HG02973 (cell line): ENCODE data around the gene DAGLA.
"Not testable (repeated sequence)": the region's sequence is repeated elsewhere in the genome, so short reads cannot be mapped to it uniquely, and the experiment has no call there.

ENCODE experiments used
- ATAC-seq: cut with Tn5 transposase; IDR thresholded peaks from one replicate; pipeline ENCODE4 v1.9.1; 2021; ENCODE audit warnings: moderate library complexity; ENCODE audit not compliant: unreplicated experiment

DAGLA gene

GRCh38 chr11:61679893-61680621 is at the start of gene DAGLA:
TSS of gene DAGLA (plus strand) at chr11:61680391. CDS start at chr11:61720156, 39,765 bp downstream.
- no peak for ATAC-seq

DNA sequence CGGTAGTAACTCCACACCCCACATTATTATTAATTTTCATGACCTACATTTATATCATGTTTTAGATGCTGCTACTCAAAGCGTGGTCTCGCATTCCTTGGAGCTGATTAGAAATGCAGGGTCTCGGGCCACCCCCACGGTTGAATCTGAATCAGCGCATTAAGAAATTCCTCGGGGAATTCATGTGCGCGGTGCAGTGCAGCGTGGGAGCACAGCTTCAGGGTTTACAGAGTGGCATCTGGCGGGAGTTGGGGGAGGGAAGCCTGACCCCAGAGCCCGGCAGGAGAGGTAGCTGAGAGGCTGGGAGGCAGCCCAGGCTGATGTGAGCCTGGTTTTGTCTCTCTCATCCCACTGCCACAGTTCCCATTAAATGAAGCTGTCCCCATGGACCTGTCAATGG is 48.1 kb upstream of the DAGLA start:
- ATAC-seq: no peak

DNA sequence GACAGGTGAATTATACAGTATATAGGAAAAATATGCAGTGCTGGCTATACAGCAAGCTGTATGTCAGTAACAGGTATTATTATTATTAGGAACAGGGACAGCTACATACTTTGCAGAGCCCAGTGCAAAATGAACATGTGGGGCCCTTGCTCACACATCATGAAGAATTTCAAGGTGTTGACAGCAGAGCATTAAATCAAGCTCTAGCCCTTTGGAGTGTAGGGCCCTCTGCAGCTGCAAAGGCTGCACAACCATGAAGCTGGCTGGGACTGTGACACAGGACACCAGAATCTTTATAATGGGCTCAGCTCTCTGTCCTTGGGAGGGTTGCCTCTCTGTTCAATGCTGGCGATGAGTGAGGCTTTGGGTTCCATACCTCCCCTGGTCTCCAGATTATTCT is 44.9 kb upstream of the DAGLA start:
- no peak for ATAC-seq

GRCh38 chr11:61635787-61636186 is 44.4 kb upstream of the DAGLA start:
- ATAC-seq: no peak

DNA sequence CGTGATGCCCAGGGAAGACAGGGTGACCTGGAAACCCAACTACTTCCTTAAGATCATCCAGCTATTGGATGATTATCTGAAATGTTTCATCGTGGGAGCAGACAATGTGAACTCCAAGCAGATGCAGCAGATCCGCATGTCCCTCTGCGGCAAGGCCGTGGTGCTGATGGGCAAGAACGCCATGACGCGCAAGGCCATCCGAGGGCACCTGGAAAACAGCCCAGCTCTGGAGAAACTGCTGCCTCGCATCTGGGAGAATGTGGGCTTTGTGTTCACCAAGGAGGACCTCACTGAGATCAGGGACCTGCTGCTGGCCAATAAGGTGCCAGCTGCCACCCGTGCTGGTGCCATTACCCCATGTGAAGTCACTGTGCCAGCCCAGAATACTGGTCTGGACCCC is 43.5 kb upstream of the DAGLA start:
- no peak for ATAC-seq

GRCh38 chr11:61637277-61637676 is 42.9 kb upstream of the DAGLA start:
- ATAC-seq: no peak

DNA sequence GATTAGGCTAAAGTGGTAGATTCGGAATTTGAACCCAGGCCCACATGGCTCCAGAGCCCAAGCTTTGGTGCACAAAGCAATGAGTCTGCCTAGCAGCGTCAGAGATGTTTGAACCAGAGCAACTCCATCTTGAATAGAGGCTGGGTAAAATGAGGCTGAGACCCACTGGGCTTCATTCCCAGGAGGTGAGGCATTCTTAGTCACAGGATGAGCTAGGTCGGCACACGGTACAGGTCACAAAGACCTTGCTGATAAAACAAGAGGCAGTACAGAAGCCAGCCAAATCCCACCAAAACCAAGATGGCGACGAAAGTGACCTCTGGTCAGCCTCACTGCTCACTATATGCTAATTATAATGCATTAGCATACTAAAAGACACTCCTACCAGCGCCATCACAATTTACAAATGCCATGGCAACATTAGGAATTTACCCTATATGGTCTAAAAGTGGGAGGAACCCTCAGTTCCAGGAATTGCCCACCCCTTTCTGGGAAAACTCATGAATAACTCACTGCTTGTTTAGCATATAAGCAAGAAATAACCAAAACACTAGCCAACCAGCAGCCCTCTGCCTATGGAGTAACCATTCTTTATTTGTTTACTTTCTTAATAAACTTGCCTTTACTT is 40.3 kb upstream of the DAGLA start:
- no peak for ATAC-seq

DNA sequence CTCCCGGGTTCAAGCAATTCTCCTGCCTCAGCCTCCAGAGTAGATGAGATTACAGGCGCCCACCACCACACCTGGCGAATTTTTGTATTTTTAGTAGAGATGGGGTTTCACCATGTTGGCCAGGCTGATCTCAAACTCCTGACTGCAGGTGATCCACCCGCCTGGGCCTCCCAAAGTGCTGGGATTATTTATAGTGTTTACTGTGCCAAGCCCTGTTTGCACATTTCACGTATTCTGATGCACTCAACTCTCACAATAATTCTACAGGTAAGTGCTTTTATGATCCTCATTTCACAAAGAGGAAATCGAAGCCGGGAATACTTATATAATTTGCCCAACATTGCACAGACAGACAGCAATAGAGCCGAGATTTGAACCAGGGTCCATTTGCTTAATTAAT is 38.0 kb upstream of the DAGLA start:
- ATAC-seq: no peak

GRCh38 chr11:61645179-61645868 is 34.9 kb upstream of the DAGLA start:
- ATAC-seq: no peak

DNA sequence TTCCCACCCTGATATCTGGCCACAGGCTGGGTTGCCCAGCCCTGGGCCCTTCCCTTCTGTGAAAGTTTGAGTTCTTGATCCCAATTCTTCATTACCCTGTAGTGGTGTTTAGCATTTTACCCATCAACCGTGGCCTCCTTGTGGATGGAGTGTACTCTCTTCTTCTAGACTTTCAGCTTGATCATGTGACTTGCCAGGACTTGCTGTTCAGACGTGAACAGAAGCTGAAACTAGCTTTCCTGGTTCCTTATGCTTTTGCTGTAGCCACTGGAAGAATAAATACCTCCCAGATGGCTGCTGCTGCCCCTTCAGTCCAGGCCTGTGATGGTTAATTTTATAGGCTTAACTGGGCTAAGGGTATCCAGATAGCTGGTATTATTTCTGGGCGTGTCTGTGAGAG is 32.7 kb upstream of the DAGLA start:
- ATAC-seq: no peak

DNA sequence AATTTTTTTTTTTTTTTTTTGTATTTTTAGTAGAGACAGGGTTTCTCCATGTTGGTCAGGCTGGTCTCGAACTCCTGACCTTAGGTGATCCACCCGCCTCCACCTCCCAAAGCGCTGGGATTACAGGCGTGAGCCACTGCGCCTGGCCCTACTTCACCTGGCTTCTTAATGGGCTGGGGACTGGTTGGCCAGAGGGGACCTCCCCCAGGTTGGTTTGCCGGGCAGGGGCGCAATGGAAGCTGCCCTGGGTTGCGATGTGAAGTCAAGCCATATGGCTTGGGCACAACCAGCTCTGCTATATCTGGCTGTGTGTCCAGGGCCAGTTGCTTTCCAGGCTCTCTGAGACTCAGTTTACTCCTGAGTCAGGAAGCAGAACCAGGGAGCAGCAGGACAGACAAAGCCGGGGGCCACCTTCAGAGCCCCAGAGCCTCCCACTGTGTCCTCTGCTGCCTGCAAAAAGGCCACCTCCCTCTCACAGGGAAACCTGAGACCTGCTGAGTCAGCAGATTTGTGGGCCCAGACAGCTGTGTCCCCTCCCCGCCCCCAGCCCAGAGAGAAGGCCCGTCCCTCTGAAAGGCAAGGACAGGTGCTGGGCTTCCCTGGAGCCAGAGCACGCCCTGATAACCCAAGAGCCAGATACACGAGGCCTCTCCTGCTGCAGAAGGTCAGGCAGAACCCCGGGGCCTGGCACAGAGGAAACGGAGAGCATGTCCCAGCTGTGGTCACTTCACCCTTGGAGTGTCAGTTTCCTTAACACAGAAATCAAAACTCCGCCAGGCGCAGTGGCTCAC is 29.2 kb upstream of the DAGLA start:
- ATAC-seq: no peak

GRCh38 chr11:61652135-61652534 is 28.1 kb upstream of the DAGLA start:
- ATAC-seq: no peak

- ATAC-seq: no peak
Observed at GRCh38 chr11:61654397-61654829, 25.8 kb upstream of the DAGLA start.

DNA sequence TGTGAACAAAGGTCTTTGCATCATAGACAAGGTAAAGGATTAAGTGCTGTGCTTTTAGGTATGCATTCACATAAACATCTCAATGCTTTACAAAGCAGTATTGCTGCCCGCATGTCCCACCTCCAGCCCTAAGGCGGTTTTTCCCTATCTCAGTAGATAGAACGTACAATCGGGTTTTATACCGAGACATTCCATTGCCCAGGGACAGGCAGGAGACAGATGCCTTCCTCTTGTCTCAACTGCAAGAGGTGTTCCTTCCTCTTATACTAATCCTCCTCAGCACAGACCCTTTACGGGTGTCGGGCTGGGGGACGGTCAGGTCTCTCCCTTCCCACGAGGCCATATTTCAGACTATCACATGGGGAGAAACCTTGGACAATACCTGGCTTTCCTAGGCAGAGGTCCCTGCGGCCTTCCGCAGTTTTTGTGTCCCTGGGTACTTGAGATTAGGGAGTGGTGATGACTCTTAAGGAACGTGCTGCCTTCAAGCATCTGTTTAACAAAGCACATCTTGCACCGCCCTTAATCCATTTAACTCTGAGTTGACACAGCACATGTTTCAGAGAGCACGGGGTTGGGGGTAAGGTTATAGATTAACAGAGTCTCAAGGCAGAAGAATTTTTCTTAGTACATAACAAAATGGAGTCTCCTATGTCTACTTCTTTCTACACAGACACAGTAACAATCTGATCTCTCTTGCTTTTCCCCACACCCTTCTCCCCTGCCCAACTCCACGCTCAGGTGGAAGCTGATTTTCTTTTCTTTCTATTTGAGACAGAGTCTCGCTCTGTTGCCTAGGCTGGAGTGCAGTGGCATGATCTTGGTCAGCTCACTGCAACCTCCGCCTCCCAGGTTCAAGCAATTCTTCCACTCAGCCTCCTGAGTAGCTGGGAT is 24.7 kb upstream of the DAGLA start:
- ATAC-seq: not testable (repeated sequence)

- no peak for ATAC-seq
Observed at GRCh38 chr11:61656347-61657077, 23.7 kb upstream of the DAGLA start.

DNA sequence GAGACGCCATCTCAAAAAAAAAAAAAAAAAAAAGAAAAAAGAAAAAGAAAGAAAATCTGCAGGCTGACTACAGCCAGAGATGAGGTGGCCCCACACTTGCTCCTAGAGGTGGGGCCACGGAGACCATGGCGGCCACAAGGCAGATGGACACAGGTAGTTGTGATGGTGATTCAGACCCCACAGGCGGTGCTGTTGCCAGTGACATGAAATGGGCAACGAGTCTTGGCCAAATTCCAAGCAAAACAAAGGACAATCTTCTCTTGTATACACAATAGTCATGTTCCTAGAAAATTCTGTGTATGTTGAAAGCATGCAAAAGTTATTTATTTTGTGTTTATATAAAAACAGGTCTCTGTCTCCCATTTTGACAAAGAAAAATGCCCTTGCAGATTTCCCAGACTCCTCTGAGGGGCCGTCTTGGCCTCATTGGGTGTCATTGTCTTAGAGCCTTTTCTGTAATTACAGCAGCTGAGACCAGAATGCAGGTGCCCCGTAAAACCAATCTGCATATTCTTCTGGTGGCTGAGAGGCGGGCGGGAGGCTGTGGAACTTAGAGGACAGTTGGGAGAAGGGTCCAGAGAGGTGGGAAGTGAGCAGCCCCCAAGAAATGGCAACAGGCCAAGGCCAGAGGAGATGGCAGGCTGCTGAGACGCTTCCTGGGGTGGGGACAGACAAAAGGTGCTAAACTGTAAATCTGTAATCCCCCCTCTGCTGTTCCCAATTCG is 22.5 kb upstream of the DAGLA start:
- no peak for ATAC-seq

DNA sequence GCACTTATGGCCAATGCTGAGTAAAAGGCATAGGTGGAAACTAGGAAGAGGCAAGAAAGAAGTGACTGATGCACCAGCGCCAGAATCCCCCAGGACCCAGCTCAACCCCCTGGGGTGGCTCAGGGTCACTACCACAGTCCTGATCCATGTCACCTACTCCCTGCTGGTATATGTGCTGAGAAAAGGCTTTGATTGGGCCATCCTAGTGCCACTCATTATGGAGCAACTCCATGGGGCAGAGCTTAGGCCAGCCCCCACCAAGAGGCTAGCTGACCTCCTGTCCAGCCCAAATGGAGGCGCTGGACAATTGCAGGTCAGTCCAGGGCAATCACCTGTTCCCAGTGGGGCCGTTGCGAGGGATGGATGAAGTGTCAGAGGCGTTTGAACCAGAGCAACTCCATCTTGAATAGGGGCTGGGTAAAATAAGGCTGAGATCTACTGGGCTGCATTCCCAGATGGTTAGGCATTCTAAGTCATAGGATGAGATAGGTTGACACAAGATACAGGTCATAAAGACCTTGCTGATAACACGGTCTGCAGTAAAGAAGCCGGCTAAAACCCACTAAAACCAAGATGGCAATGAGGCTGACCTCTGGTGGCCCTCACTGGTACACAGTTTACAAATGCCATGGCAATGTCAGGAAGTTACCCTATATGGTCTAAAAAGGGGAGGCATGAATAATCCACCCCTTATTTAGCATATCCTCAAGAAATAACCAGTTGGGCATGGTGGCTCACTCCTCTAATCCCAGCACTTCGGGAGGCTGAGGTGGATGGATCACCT is 20.6 kb upstream of the DAGLA start:
- no peak for ATAC-seq

- ATAC-seq: not testable (repeated sequence)
Observed at GRCh38 chr11:61660997-61661396, 19.2 kb upstream of the DAGLA start.
